Muscle layer of colon (tissue), 2 donors: ENCODE data around the gene WASHC3.

ENCODE experiments used
- H3K27ac ChIP-seq: one replicate; pipeline ENCODE4 v1.7.0; 2013; ENCODE audit warnings: low read depth, mild to moderate bottlenecking, low read length, moderate library complexity
- H3K27me3 ChIP-seq, 2 donors: one replicate each; pipeline ENCODE4 v1.7.0; 2013; ENCODE audit warnings: low read length in 2 of 2, mild to moderate bottlenecking in 2 of 2; ENCODE audit not compliant: insufficient read depth in 2 of 2, control insufficient read depth in 1 of 2
- H3K36me3 ChIP-seq: one replicate; pipeline ENCODE4 v1.7.0; 2013; ENCODE audit warnings: mild to moderate bottlenecking, low read length; ENCODE audit not compliant: insufficient read depth
- H3K4me1 ChIP-seq: one replicate; pipeline ENCODE4 v1.7.0; 2013; ENCODE audit warnings: mild to moderate bottlenecking, low read length; ENCODE audit not compliant: insufficient read depth
- H3K4me3 ChIP-seq, 2 donors: one replicate each; pipeline ENCODE4 v1.7.0; 2013; ENCODE audit warnings: low read length in 2 of 2, low read depth in 1 of 2, mild to moderate bottlenecking in 1 of 2, moderate library complexity in 1 of 2
- H3K9ac ChIP-seq: one replicate; pipeline ENCODE4 v1.7.0; 2013; ENCODE audit warnings: low read length
- H3K9me3 ChIP-seq: one replicate; pipeline ENCODE4 v1.7.0; 2013; ENCODE audit warnings: mild to moderate bottlenecking, low read length
- donor health status: abdominal sarcoma.
- donor health status: Adenocarcinoma of cecum.

WASHC3 gene

GRCh38 chr12:102010265-102010994, 51.4 kb downstream of the WASHC3 start:
- Histone ChIP-seq H3K27me3 (no peaks in the 10 kb centered on the region), H3K27ac (no peak overlapping the region), H3K36me3 (peaks cover 6% of the 10 kb centered on the region), H3K9ac (no peak overlapping the region), H3K9me3 (no peaks in the 10 kb centered on the region), H3K4me1 (no peaks in the 10 kb centered on the region), H3K4me3 (no peak overlapping the region)

GRCh38 chr12:102009796-102010195, 52.0 kb downstream of the WASHC3 start:
- H3K27ac ChIP-seq = no peak overlapping the region
- H3K27me3 ChIP-seq = no peaks in the 10 kb centered on the region
- H3K36me3 ChIP-seq = peaks cover 6% of the 10 kb centered on the region
- no peaks in the 10 kb centered on the region for H3K4me1 ChIP-seq
- H3K4me3 ChIP-seq = no peak overlapping the region
- H3K9ac ChIP-seq = no peak overlapping the region
- no peaks in the 10 kb centered on the region for H3K9me3 ChIP-seq

GRCh38 chr12:102008615-102009126, 53.1 kb downstream of the WASHC3 start:
- H3K36me3 ChIP-seq = peaks cover 5% of the 10 kb centered on the region
- H3K27me3 ChIP-seq = no peaks in the 10 kb centered on the region
- no peak overlapping the region for H3K4me3 ChIP-seq
- no peak overlapping the region for H3K9ac ChIP-seq
- no peaks in the 10 kb centered on the region for H3K4me1 ChIP-seq
- H3K9me3 ChIP-seq = no peaks in the 10 kb centered on the region
- no peak overlapping the region for H3K27ac ChIP-seq

GRCh38 chr12:102005256-102005655, 56.5 kb downstream of the WASHC3 start:
- Histone ChIP-seq H3K27me3 (no peaks in the 10 kb centered on the region), H3K9ac (no peak overlapping the region), H3K4me3 (no peak overlapping the region), H3K36me3 (no peaks in the 10 kb centered on the region), H3K4me1 (no peaks in the 10 kb centered on the region), H3K27ac (no peak overlapping the region), H3K9me3 (no peaks in the 10 kb centered on the region)

GRCh38 chr12:101997102-101997501, 64.7 kb downstream of the WASHC3 start:
- Histone ChIP-seq H3K36me3 (no peaks in the 10 kb centered on the region), H3K27ac (no peak overlapping the region), H3K9me3 (no peaks in the 10 kb centered on the region), H3K27me3 (no peaks in the 10 kb centered on the region), H3K4me3 (no peak overlapping the region), H3K9ac (no peak overlapping the region), H3K4me1 (no peaks in the 10 kb centered on the region)

- Histone ChIP-seq H3K9ac (no peak overlapping the region), H3K27me3 (no peaks in the 10 kb centered on the region), H3K9me3 (no peaks in the 10 kb centered on the region), H3K27ac (no peak overlapping the region), H3K4me3 (no peak overlapping the region), H3K36me3 (no peaks in the 10 kb centered on the region), H3K4me1 (no peaks in the 10 kb centered on the region)
Observed at GRCh38 chr12:101995684-101996083, 66.1 kb downstream of the WASHC3 start.

- no peak overlapping the region for H3K9ac ChIP-seq
- no peaks in the 10 kb centered on the region for H3K4me1 ChIP-seq
- H3K4me3 ChIP-seq = no peak overlapping the region
- no peak overlapping the region for H3K27ac ChIP-seq
- no peaks in the 10 kb centered on the region for H3K36me3 ChIP-seq
- no peaks in the 10 kb centered on the region for H3K27me3 ChIP-seq
- no peaks in the 10 kb centered on the region for H3K9me3 ChIP-seq
Observed at GRCh38 chr12:101992091-101992490, 69.7 kb downstream of the WASHC3 start.

- Histone ChIP-seq H3K27me3 (no peaks in the 10 kb centered on the region), H3K9ac (no peak overlapping the region), H3K27ac (no peak overlapping the region), H3K4me1 (peaks cover 11% of the 10 kb centered on the region), H3K9me3 (no peaks in the 10 kb centered on the region), H3K36me3 (no peaks in the 10 kb centered on the region), H3K4me3 (no peak overlapping the region)
Observed at GRCh38 chr12:101982307-101982706, 79.5 kb downstream of the WASHC3 start.

- Histone ChIP-seq H3K27ac (no peak overlapping the region), H3K4me1 (peaks cover 11% of the 10 kb centered on the region), H3K9ac (no peak overlapping the region), H3K4me3 (no peak overlapping the region), H3K9me3 (no peaks in the 10 kb centered on the region), H3K36me3 (no peaks in the 10 kb centered on the region), H3K27me3 (no peaks in the 10 kb centered on the region)
Observed at GRCh38 chr12:101981868-101982267, 79.9 kb downstream of the WASHC3 start.

- Histone ChIP-seq H3K27me3 (no peaks in the 10 kb centered on the region), H3K27ac (no peak overlapping the region), H3K9ac (no peak overlapping the region), H3K4me1 (no peaks in the 10 kb centered on the region), H3K4me3 (no peak overlapping the region), H3K36me3 (no peaks in the 10 kb centered on the region), H3K9me3 (no peaks in the 10 kb centered on the region)
Observed at GRCh38 chr12:101968770-101969169, 93.0 kb downstream of the WASHC3 start.

GRCh38 chr12:101967506-101967905, 94.3 kb downstream of the WASHC3 start:
- H3K27me3 ChIP-seq = no peaks in the 10 kb centered on the region
- no peaks in the 10 kb centered on the region for H3K36me3 ChIP-seq
- H3K9me3 ChIP-seq = no peaks in the 10 kb centered on the region
- no peaks in the 10 kb centered on the region for H3K4me1 ChIP-seq
- no peak overlapping the region for H3K4me3 ChIP-seq
- H3K9ac ChIP-seq = no peak overlapping the region
- no peak overlapping the region for H3K27ac ChIP-seq

GRCh38 chr12:101966496-101966895, 95.3 kb downstream of the WASHC3 start:
- no peak overlapping the region for H3K9ac ChIP-seq
- no peak overlapping the region for H3K4me3 ChIP-seq
- H3K4me1 ChIP-seq = no peaks in the 10 kb centered on the region
- no peak overlapping the region for H3K27ac ChIP-seq
- H3K36me3 ChIP-seq = no peaks in the 10 kb centered on the region
- no peaks in the 10 kb centered on the region for H3K27me3 ChIP-seq
- H3K9me3 ChIP-seq = no peaks in the 10 kb centered on the region
